KOPT-K1 (cell line): Measurements from ENCODE around the gene DBT.

ENCODE experiments used
- H3K27ac ChIP-seq: fragments of 200-600 bp; sonication (generic); 2 replicates; pipeline ENCODE4 v1.5.1; 2016; ENCODE audit warnings: antibody characterized with exemption, mild to moderate bottlenecking, low read depth, low read length; ENCODE audit not compliant: poor library complexity, severe bottlenecking
- H3K36me3 ChIP-seq: fragments of 200-600 bp; sonication (generic); 2 replicates; pipeline ENCODE4 v1.5.1; 2017; ENCODE audit warnings: antibody characterized with exemption, mild to moderate bottlenecking, low read length, moderate library complexity; ENCODE audit not compliant: insufficient read depth
- H3K9me3 ChIP-seq: fragments of 200-600 bp; sonication (generic); 2 replicates; pipeline ENCODE4 v1.5.1; 2017; ENCODE audit warnings: antibody characterized with exemption, low read length, mild to moderate bottlenecking; ENCODE audit not compliant: insufficient read depth, poor library complexity, severe bottlenecking

The DBT gene

DNA sequence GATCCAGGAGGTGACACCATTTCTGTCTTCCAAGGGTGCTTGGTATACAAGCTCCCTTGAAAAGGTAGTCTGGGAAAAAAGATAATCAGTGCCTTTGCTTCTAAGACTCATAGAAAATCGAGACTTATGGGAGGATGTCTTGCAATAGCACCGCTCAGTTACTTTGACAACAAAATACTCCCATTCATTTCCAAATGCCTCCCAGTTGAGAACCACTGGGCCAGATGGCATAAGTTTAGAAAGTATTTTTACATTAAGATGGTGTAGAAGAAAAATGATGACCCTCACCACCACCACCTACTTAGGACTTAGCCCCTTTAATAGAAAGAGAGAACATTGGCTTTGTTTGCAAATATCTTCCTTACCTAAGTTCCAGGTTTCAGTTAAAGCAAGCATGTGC, 112.0 kb downstream of the DBT start:
- Histone ChIP-seq H3K27ac (no peak overlapping the region), H3K36me3 (peaks cover 59% of the 10 kb centered on the region), H3K9me3 (no peaks in the 10 kb centered on the region)
